ENCODE results near the gene HS1BP3. TPM values are rescaled to one million over a fixed set of nuclear protein-coding genes. Genes with fewer than 3 reads are reported as not detected.

The HS1BP3 gene
- total RNA-seq, 1 donor from 2014 or later, result 33.2 TPM

GRCh38 chr2:20645301-20645701 lies 5.6 kb downstream of the HS1BP3 start:
- peaks cover 21% of the 10 kb centered on the region for H3K36me3 Mint-ChIP-seq (ENCODE audit: low read depth)
- peak; percentile 82 for DNase-seq (ENCODE audit: low spot score)
- H3K9me3 Mint-ChIP-seq (ENCODE audit: low read depth), result no peaks in the 10 kb centered on the region
- no peak overlapping the region for H3K27ac Mint-ChIP-seq (ENCODE audit: unreplicated experiment)
- no peaks in the 10 kb centered on the region for H3K27me3 Mint-ChIP-seq (ENCODE audit: low read depth)
- no peak overlapping the region for H3K4me3 Mint-ChIP-seq (ENCODE audit: unreplicated experiment)
- TF ChIP-seq CTCF (IDR thresholded peaks at IDR 0.05), result no peak
- H3K4me1 Mint-ChIP-seq (ENCODE audit: low read depth), result peaks cover 46% of the 10 kb centered on the region

- H3K9me3 Mint-ChIP-seq (ENCODE audit: low read depth), result no peaks in the 10 kb centered on the region
- peaks cover 32% of the 10 kb centered on the region for H3K4me1 Mint-ChIP-seq (ENCODE audit: low read depth)
- H3K27ac Mint-ChIP-seq (ENCODE audit: unreplicated experiment), result no peak overlapping the region
- no peak overlapping the region for H3K4me3 Mint-ChIP-seq (ENCODE audit: unreplicated experiment)
- H3K27me3 Mint-ChIP-seq (ENCODE audit: low read depth), result no peaks in the 10 kb centered on the region
- TF ChIP-seq CTCF (IDR thresholded peaks at IDR 0.05), result no peak
- H3K36me3 Mint-ChIP-seq (ENCODE audit: low read depth), result peaks cover 24% of the 10 kb centered on the region
- peak; percentile 7 for DNase-seq (ENCODE audit: low spot score)
Observed at GRCh38 chr2:20643826-20644225, 7.1 kb downstream of the HS1BP3 start.

- H3K27ac Mint-ChIP-seq (ENCODE audit: unreplicated experiment), result no peak overlapping the region
- no peaks in the 10 kb centered on the region for H3K9me3 Mint-ChIP-seq (ENCODE audit: low read depth)
- peaks cover 24% of the 10 kb centered on the region for H3K36me3 Mint-ChIP-seq (ENCODE audit: low read depth)
- no peak for TF ChIP-seq CTCF (IDR thresholded peaks at IDR 0.05)
- peaks cover 24% of the 10 kb centered on the region for H3K4me1 Mint-ChIP-seq (ENCODE audit: low read depth)
- DNase-seq (ENCODE audit: low spot score), result peak; percentile 59
- no peak overlapping the region for H3K4me3 Mint-ChIP-seq (ENCODE audit: unreplicated experiment)
- H3K27me3 Mint-ChIP-seq (ENCODE audit: low read depth), result no peaks in the 10 kb centered on the region
Observed at GRCh38 chr2:20643060-20643459, 7.8 kb downstream of the HS1BP3 start.

GRCh38 chr2:20642055-20642971 lies 8.6 kb downstream of the HS1BP3 start:
- Mint-ChIP-seq H3K4me1 (ENCODE audit: low read depth) (peaks cover 17% of the 10 kb centered on the region), H3K4me3 (ENCODE audit: unreplicated experiment) (no peak overlapping the region), H3K9me3 (ENCODE audit: low read depth) (no peaks in the 10 kb centered on the region), H3K27ac (ENCODE audit: unreplicated experiment) (peak overlapping the region; percentile 83), H3K36me3 (ENCODE audit: low read depth) (peaks cover 24% of the 10 kb centered on the region), H3K27me3 (ENCODE audit: low read depth) (no peaks in the 10 kb centered on the region)
- DNase-seq (ENCODE audit: low spot score), result peak; percentile 89
- peak; percentile 92 for TF ChIP-seq CTCF (IDR thresholded peaks at IDR 0.05)

GRCh38 chr2:20641123-20641985 lies 9.5 kb downstream of the HS1BP3 start:
- TF ChIP-seq CTCF (IDR thresholded peaks at IDR 0.05), result no peak
- Mint-ChIP-seq H3K4me3 (ENCODE audit: unreplicated experiment) (no peak overlapping the region), H3K27ac (ENCODE audit: unreplicated experiment) (peak overlapping the region; percentile 83), H3K4me1 (ENCODE audit: low read depth) (peaks cover 17% of the 10 kb centered on the region), H3K27me3 (ENCODE audit: low read depth) (no peaks in the 10 kb centered on the region), H3K36me3 (ENCODE audit: low read depth) (peaks cover 24% of the 10 kb centered on the region), H3K9me3 (ENCODE audit: low read depth) (no peaks in the 10 kb centered on the region)
- peak; percentile 73 for DNase-seq (ENCODE audit: low spot score)
